22Rv1 (cell line): ENCODE data around the gene NAV2.

Source experiments
- ZFX ChIP-seq: fragments of 450-650 bp; IDR thresholded peaks from 2 replicates; pipeline ENCODE4 v1.6.1; 2017; ENCODE audit warnings: antibody characterized with exemption, borderline replicate concordance
- TF ChIP-seq, protein P1 (sequence below): fragments of 450-650 bp; IDR thresholded peaks from 2 replicates; pipeline ENCODE4 v1.5.1; 2017; ENCODE audit warnings: mild to moderate bottlenecking

- TF ChIP-seq, protein P1, sequence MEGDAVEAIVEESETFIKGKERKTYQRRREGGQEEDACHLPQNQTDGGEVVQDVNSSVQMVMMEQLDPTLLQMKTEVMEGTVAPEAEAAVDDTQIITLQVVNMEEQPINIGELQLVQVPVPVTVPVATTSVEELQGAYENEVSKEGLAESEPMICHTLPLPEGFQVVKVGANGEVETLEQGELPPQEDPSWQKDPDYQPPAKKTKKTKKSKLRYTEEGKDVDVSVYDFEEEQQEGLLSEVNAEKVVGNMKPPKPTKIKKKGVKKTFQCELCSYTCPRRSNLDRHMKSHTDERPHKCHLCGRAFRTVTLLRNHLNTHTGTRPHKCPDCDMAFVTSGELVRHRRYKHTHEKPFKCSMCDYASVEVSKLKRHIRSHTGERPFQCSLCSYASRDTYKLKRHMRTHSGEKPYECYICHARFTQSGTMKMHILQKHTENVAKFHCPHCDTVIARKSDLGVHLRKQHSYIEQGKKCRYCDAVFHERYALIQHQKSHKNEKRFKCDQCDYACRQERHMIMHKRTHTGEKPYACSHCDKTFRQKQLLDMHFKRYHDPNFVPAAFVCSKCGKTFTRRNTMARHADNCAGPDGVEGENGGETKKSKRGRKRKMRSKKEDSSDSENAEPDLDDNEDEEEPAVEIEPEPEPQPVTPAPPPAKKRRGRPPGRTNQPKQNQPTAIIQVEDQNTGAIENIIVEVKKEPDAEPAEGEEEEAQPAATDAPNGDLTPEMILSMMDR, result no peak
- TF ChIP-seq ZFX, result no peak
Observed at GRCh38 chr11:19907839-19908238, 195.2 kb downstream of the NAV2 start.
